Upper lobe of left lung (tissue), 6 donors: Measurements from ENCODE around the gene CABCOCO1. TPM values are rescaled to one million over a fixed set of nuclear protein-coding genes. Genes with fewer than 3 reads are reported as not detected.

Source experiments
- ATAC-seq, 2 donors: fragments of 200-7000 bp; cut with Tn5 transposase; one replicate each; pipeline ENCODE4 v1.9.1; 2022; ENCODE audit warnings: mild to moderate bottlenecking in 2 of 2, moderate library complexity in 2 of 2; ENCODE audit not compliant: low FRiP score in 2 of 2
- DNase-seq, 2 donors: peaks; one replicate each; pipeline ENCODE4 v3.0.0-alpha.2; 2019 to 2020
- H3K27ac ChIP-seq, 4 donors: fragments of 200-600 bp; sonication (generic); one replicate each; pipeline ENCODE4 v1.5.1; 2016 to 2019
- H3K27me3 ChIP-seq, 4 donors: fragments of 200-600 bp; sonication (generic); one replicate each; pipeline ENCODE4 v1.5.1; 2017 to 2019
- H3K36me3 ChIP-seq, 4 donors: fragments of 200-600 bp; sonication (generic); one replicate each; pipeline ENCODE4 v1.5.1; 2016 to 2019
- H3K4me1 ChIP-seq, 4 donors: fragments of 200-600 bp; sonication (generic); one replicate each; pipeline ENCODE4 v1.5.1; 2018 to 2019
- H3K4me3 ChIP-seq, 4 donors: fragments of 200-600 bp; sonication (generic); one replicate each; pipeline ENCODE4 v1.5.1; 2017 to 2019; ENCODE audit warnings: mild to moderate bottlenecking in 2 of 4, moderate library complexity in 1 of 4
- H3K9me3 ChIP-seq, 4 donors: fragments of 200-600 bp; sonication (generic); one replicate each; pipeline ENCODE4 v1.5.1; 2018 to 2019
- EP300 ChIP-seq, 4 donors: sonication (generic); formaldehyde crosslinking; IDR thresholded peaks; one replicate each; pipeline ENCODE4 v1.5.1; 2017; ENCODE audit warnings: antibody characterized with exemption in 4 of 4, control low read depth in 2 of 4
- POLR2A ChIP-seq, 4 donors: fragments of 450-650 bp; IDR thresholded peaks; one replicate each; pipeline ENCODE4 v1.5.1; 2016 to 2017; ENCODE audit warnings: antibody characterized with exemption in 4 of 4, mild to moderate bottlenecking in 2 of 4
- POLR2AphosphoS5 ChIP-seq, 2 donors: sonication (generic); formaldehyde crosslinking; IDR thresholded peaks; one replicate each; pipeline ENCODE4 v1.5.1; 2017; ENCODE audit warnings: antibody characterized with exemption in 2 of 2
- WGBS, 2 donors: methylation state at CpG; one replicate each; pipeline ENCODE4 v1.1.5; 2017 to 2018; 5-methylcytosine and 5-hydroxymethylcytosine counted together
- total RNA-seq, 6 donors: library from RNA; depleted of rRNA in 4 of 6; stranded (reverse); fragments of >200 nt in 4 of 6; gene quantifications; one replicate each; pipeline versions ENCODE4 v1.1.0 to v1.2.1, GENCODE V29; 2016 to 2021
- TF ChIP-seq, protein P1 (sequence below), 6 experiments: fragments of 450-650 bp in 4 of 6; fragments of 200-600 bp in 2 of 6; sonication (generic) in 2 of 6; IDR thresholded peaks; one replicate each; pipeline ENCODE4 v1.5.1; 2016 to 2019; ENCODE audit warnings: antibody characterized with exemption in 6 of 6
- donor health status: DM: no; HTN: no; CAD: no; lungs with moderate emphysema.
- donor health status: DM: no; HTN: yes; CAD: no; lungs with severe emphysema.

CABCOCO1 gene
- total RNA-seq, 6 donors from 2014 or later = 1.3 to 12.2 (median 2.3) TPM; not detected in 1

GRCh38 chr10:61698968-61699655, 36.4 kb downstream of the CABCOCO1 start:
- H3K36me3 ChIP-seq = no peaks in the 10 kb centered on the region
- ATAC-seq = no peak
- no peaks in the 10 kb centered on the region for H3K9me3 ChIP-seq
- H3K27me3 ChIP-seq = no peaks in the 10 kb centered on the region
- no peak for DNase-seq
- no peak overlapping the region for H3K27ac ChIP-seq
- no peak overlapping the region for H3K4me3 ChIP-seq
- WGBS, 2 donors = 87 to 88% methylated on average over 4 of the region's 4 CpGs
- no peak for TF ChIP-seq POLR2AphosphoS5 (IDR thresholded peaks at IDR 0.05)
- no peak for TF ChIP-seq POLR2A (IDR thresholded peaks at IDR 0.05)
- TF ChIP-seq EP300 (IDR thresholded peaks at IDR 0.05) = no peak
- TF ChIP-seq, protein P1, sequence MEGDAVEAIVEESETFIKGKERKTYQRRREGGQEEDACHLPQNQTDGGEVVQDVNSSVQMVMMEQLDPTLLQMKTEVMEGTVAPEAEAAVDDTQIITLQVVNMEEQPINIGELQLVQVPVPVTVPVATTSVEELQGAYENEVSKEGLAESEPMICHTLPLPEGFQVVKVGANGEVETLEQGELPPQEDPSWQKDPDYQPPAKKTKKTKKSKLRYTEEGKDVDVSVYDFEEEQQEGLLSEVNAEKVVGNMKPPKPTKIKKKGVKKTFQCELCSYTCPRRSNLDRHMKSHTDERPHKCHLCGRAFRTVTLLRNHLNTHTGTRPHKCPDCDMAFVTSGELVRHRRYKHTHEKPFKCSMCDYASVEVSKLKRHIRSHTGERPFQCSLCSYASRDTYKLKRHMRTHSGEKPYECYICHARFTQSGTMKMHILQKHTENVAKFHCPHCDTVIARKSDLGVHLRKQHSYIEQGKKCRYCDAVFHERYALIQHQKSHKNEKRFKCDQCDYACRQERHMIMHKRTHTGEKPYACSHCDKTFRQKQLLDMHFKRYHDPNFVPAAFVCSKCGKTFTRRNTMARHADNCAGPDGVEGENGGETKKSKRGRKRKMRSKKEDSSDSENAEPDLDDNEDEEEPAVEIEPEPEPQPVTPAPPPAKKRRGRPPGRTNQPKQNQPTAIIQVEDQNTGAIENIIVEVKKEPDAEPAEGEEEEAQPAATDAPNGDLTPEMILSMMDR (IDR thresholded peaks at IDR 0.05) = no peak
- no peaks in the 10 kb centered on the region for H3K4me1 ChIP-seq

DNA sequence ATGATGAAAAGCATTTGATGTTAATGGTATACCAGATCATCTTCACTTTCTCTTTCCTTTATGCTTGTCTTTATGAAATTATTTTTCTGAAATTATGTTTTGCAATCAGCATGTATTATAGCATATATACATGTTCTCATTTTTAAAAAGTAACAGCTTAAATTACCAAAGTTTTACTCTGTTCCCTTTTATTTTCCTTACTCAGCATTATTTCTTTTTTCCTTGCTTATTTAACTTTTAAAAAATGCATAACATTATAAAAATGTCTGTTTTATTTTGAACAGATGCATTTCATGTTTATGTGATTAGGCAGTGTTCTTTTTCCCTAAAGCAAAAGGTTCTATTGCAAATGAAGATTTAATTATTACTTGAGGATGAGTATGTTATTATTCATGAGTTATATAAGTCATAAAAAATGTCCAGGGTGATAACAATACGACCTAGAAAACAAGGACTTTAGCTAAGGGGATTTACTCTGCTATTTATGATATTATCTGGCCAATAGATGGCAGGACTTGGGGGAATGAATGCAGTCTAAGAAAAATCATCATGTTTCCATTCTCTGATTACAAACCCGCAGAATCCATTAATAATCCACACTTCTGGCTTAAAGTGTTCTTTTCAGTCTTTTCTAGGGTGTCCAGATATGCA, 38.5 kb downstream of the CABCOCO1 start:
- no peaks in the 10 kb centered on the region for H3K9me3 ChIP-seq
- ATAC-seq = no peak
- no peaks in the 10 kb centered on the region for H3K4me1 ChIP-seq
- no peak overlapping the region for H3K4me3 ChIP-seq
- no peaks in the 10 kb centered on the region for H3K27me3 ChIP-seq
- TF ChIP-seq POLR2A (IDR thresholded peaks at IDR 0.05) (no peak), EP300 (IDR thresholded peaks at IDR 0.05) (no peak), POLR2AphosphoS5 (IDR thresholded peaks at IDR 0.05) (no peak)
- TF ChIP-seq, protein P1 (IDR thresholded peaks at IDR 0.05) = no peak
- no peaks in the 10 kb centered on the region for H3K36me3 ChIP-seq
- no peak overlapping the region for H3K27ac ChIP-seq
- DNase-seq = no peak
- 62 to 66% methylated on average over 2 of the region's 2 CpGs for WGBS, 2 donors

- TF ChIP-seq POLR2A (IDR thresholded peaks at IDR 0.05) (no peak), EP300 (IDR thresholded peaks at IDR 0.05) (no peak), POLR2AphosphoS5 (IDR thresholded peaks at IDR 0.05) (no peak)
- TF ChIP-seq, protein P1 (IDR thresholded peaks at IDR 0.05) = no peak
- H3K27me3 ChIP-seq = no peaks in the 10 kb centered on the region
- H3K36me3 ChIP-seq = no peaks in the 10 kb centered on the region
- H3K9me3 ChIP-seq = no peaks in the 10 kb centered on the region
- no peak overlapping the region for H3K27ac ChIP-seq
- WGBS, 2 donors = 71% methylated on average over 2 of the region's 2 CpGs
- H3K4me3 ChIP-seq = no peak overlapping the region
- ATAC-seq = no peak
- no peak for DNase-seq
- no peaks in the 10 kb centered on the region for H3K4me1 ChIP-seq
Measured at GRCh38 chr10:61701706-61702105, 39.0 kb downstream of the CABCOCO1 start.

DNA sequence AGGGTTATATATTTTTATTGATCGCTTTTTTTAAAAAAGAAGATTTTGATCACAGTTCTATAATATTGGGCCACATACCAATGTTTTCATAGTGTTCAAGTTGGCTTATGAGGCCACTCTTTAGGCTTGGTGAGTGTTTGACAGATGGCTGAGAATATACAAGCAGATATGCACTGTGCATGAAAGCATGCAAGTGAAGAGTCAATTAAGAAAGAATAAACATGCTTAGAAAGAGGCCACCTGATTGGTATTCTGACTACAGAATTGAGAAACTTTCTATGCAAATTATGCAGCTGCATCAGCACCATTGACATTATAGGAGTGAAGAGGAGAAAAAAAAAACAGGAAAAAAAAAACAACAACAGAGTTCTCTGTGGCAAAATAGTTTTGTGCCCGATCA, 39.9 kb downstream of the CABCOCO1 start:
- no peaks in the 10 kb centered on the region for H3K4me1 ChIP-seq
- ATAC-seq (no peak), DNase-seq (no peak)
- no peak overlapping the region for H3K4me3 ChIP-seq
- 80 to 83% methylated on average over 2 of the region's 2 CpGs for WGBS, 2 donors
- no peaks in the 10 kb centered on the region for H3K36me3 ChIP-seq
- no peaks in the 10 kb centered on the region for H3K9me3 ChIP-seq
- no peak for TF ChIP-seq POLR2A (IDR thresholded peaks at IDR 0.05)
- TF ChIP-seq, protein P1 (IDR thresholded peaks at IDR 0.05) = no peak
- TF ChIP-seq POLR2AphosphoS5 (IDR thresholded peaks at IDR 0.05) = no peak
- no peak for TF ChIP-seq EP300 (IDR thresholded peaks at IDR 0.05)
- H3K27me3 ChIP-seq = no peaks in the 10 kb centered on the region
- no peak overlapping the region for H3K27ac ChIP-seq
